Muscle layer of duodenum (tissue), 2 donors: ENCODE results near the gene NAPB.

Experiments used
- H3K27ac ChIP-seq: one replicate; pipeline ENCODE4 v1.7.0; 2013; ENCODE audit warnings: mild to moderate bottlenecking, low read length
- H3K27me3 ChIP-seq: one replicate; pipeline ENCODE4 v1.7.0; 2013; ENCODE audit warnings: low read depth, mild to moderate bottlenecking, control low read depth, low read length
- H3K36me3 ChIP-seq, 2 donors: one replicate each; pipeline ENCODE4 v1.7.0; 2013; ENCODE audit warnings: low read length in 2 of 2, control low read depth in 1 of 2, mild to moderate bottlenecking in 1 of 2; ENCODE audit not compliant: insufficient read depth in 2 of 2, control insufficient read depth in 1 of 2
- H3K4me1 ChIP-seq, 2 donors: one replicate each; pipeline ENCODE4 v1.7.0; 2013; ENCODE audit warnings: low read length in 2 of 2, mild to moderate bottlenecking in 2 of 2, control low read depth in 1 of 2, moderate library complexity in 1 of 2; ENCODE audit not compliant: insufficient read depth in 2 of 2, control insufficient read depth in 1 of 2
- H3K4me3 ChIP-seq, 2 donors: one replicate each; pipeline ENCODE4 v1.7.0; 2013; ENCODE audit warnings: low read length in 2 of 2, low read depth in 1 of 2, mild to moderate bottlenecking in 1 of 2
- H3K9me3 ChIP-seq, 2 donors: one replicate each; pipeline ENCODE4 v1.7.0; 2013; ENCODE audit warnings: low read length in 2 of 2, control low read depth in 1 of 2, mild to moderate bottlenecking in 1 of 2; ENCODE audit not compliant: control insufficient read depth in 1 of 2
- donor health status: healthy.

The NAPB gene

GRCh38 chr20:23401051-23401450 is 20.2 kb downstream of the NAPB start:
- Histone ChIP-seq H3K27me3 (no peaks in the 10 kb centered on the region), H3K4me1 (peaks cover 0 to 22% of the 10 kb centered on the region in 2 donors), H3K27ac (no peak overlapping the region), H3K36me3 (no peaks in the 10 kb centered on the region), H3K9me3 (no peaks in the 10 kb centered on the region), H3K4me3 (no peak overlapping the region)

GRCh38 chr20:23399568-23400241 is 21.6 kb downstream of the NAPB start:
- Histone ChIP-seq H3K36me3 (peaks cover 3 to 6% of the 10 kb centered on the region in 2 donors), H3K4me3 (no peak overlapping the region), H3K27ac (no peak overlapping the region), H3K4me1 (peaks cover 0 to 22% of the 10 kb centered on the region in 2 donors), H3K9me3 (no peaks in the 10 kb centered on the region), H3K27me3 (no peaks in the 10 kb centered on the region)

- Histone ChIP-seq H3K27ac (no peak overlapping the region), H3K4me3 (no peak overlapping the region), H3K27me3 (no peaks in the 10 kb centered on the region), H3K9me3 (no peaks in the 10 kb centered on the region), H3K36me3 (peaks cover 20 to 23% of the 10 kb centered on the region in 2 donors), H3K4me1 (peaks cover 0 to 13% of the 10 kb centered on the region in 2 donors)
Measured at GRCh38 chr20:23397961-23398360, 23.3 kb downstream of the NAPB start.

- Histone ChIP-seq H3K9me3 (no peaks in the 10 kb centered on the region), H3K27me3 (no peaks in the 10 kb centered on the region), H3K4me1 (peaks cover 0 to 13% of the 10 kb centered on the region in 2 donors), H3K27ac (no peak overlapping the region), H3K4me3 (no peak overlapping the region), H3K36me3 (peaks cover 20 to 31% of the 10 kb centered on the region in 2 donors)
Measured at GRCh38 chr20:23396950-23397627, 24.2 kb downstream of the NAPB start.

GRCh38 chr20:23393996-23394775 is 27.1 kb downstream of the NAPB start:
- peaks cover 25 to 48% of the 10 kb centered on the region in 2 donors for H3K36me3 ChIP-seq

GRCh38 chr20:23391707-23392310 is 29.5 kb downstream of the NAPB start:
- H3K4me1 ChIP-seq = peaks cover 0 to 1% of the 10 kb centered on the region in 2 donors
- H3K4me3 ChIP-seq = no peak overlapping the region
- no peaks in the 10 kb centered on the region for H3K27me3 ChIP-seq
- H3K9me3 ChIP-seq = no peaks in the 10 kb centered on the region
- no peak overlapping the region for H3K27ac ChIP-seq
- peaks cover 25 to 49% of the 10 kb centered on the region in 2 donors for H3K36me3 ChIP-seq

More at GRCh38 chr20:23393996-23394775, 27.1 kb downstream of the NAPB start:
- Histone ChIP-seq H3K27me3 (no peaks in the 10 kb centered on the region), H3K27ac (no peak overlapping the region), H3K4me3 (no peak overlapping the region), H3K4me1 (peaks cover 0 to 13% of the 10 kb centered on the region in 2 donors), H3K9me3 (no peaks in the 10 kb centered on the region)

- Histone ChIP-seq H3K9me3 (no peaks in the 10 kb centered on the region), H3K27me3 (no peaks in the 10 kb centered on the region), H3K4me1 (no peaks in the 10 kb centered on the region), H3K4me3 (no peak overlapping the region), H3K36me3 (peaks cover 25 to 49% of the 10 kb centered on the region in 2 donors), H3K27ac (no peak overlapping the region)
Measured at GRCh38 chr20:23390091-23390774, 31.1 kb downstream of the NAPB start.

- Histone ChIP-seq H3K36me3 (peaks cover 6 to 23% of the 10 kb centered on the region in 2 donors), H3K27ac (no peak overlapping the region), H3K4me1 (no peaks in the 10 kb centered on the region), H3K9me3 (no peaks in the 10 kb centered on the region), H3K27me3 (no peaks in the 10 kb centered on the region), H3K4me3 (no peak overlapping the region)
Measured at GRCh38 chr20:23387118-23387443, 34.2 kb downstream of the NAPB start.

- Histone ChIP-seq H3K4me1 (peaks cover 0 to 3% of the 10 kb centered on the region in 2 donors), H3K4me3 (no peak overlapping the region), H3K36me3 (peaks cover 6 to 18% of the 10 kb centered on the region in 2 donors), H3K27me3 (no peaks in the 10 kb centered on the region), H3K27ac (no peak overlapping the region), H3K9me3 (no peaks in the 10 kb centered on the region)
Measured at GRCh38 chr20:23386304-23387117, 34.8 kb downstream of the NAPB start.

GRCh38 chr20:23381876-23382275 is 39.4 kb downstream of the NAPB start:
- H3K27me3 ChIP-seq = no peaks in the 10 kb centered on the region
- no peak overlapping the region for H3K27ac ChIP-seq
- no peak overlapping the region for H3K4me3 ChIP-seq
- no peaks in the 10 kb centered on the region for H3K9me3 ChIP-seq
- peaks cover 11% of the 10 kb centered on the region in 2 donors for H3K36me3 ChIP-seq
- peaks cover 0 to 3% of the 10 kb centered on the region in 2 donors for H3K4me1 ChIP-seq
